Measurements from ENCODE around the gene NPIPB6.
A peak's percentile ranks its signal among the peaks of the same experiment; 100 is the strongest.

The NPIPB6 gene

DNA sequence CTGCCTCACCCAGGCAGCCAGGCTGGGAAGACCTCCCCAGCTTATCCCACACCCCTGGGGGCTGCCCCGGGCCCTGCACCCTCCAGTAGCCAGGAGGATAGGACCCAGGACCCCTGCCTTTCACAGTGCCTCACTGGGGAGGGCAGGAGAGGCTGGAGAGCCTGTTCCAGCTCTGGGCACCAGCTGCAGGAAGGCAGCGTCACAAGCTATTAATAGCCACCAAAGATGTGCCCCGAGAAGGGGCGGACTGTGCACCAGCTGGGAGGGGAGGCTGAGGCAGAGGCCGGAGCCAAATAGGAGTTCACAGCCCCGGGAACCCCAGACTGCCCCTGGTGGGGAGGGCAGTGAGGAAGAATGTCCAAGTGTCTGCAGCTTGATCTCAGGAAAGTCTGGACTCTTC lies 62.2 kb downstream of the NPIPB6 start:
- H3K36me3 ChIP-seq (ENCODE audit: control insufficient read depth in 2 of 2, insufficient read depth in 1 of 2, low read length in 2 of 2) = no peaks in the 10 kb centered on the region
- H3K4me1 ChIP-seq (ENCODE audit: control insufficient read depth, insufficient read depth, low read length) = no peaks in the 10 kb centered on the region
- POLR2A ChIA-PET = no interaction called here
- H3K4me3 ChIP-seq (ENCODE audit: low read depth, low read length) = no peak overlapping the region
- TF ChIP-seq ZNF768 (tag by site-specific recombination; IDR thresholded peaks at IDR 0.05) (no peak), ZNF580 (tag by site-specific recombination; IDR thresholded peaks at IDR 0.05) (no peak), ZIC2 (tag by site-specific recombination; IDR thresholded peaks at IDR 0.05) (peak; percentile 54; the same call in 1 of the 2 replicates), SETDB1 (IDR thresholded peaks at IDR 0.05; ENCODE audit: insufficient read length, low read length) (no peak)
- H3K27ac ChIP-seq (ENCODE audit: extremely low read depth, low read depth, low read length) = no peak overlapping the region
- H3K9me3 ChIP-seq (ENCODE audit: control insufficient read depth, insufficient read depth, low read depth, low read length) = no peaks in the 10 kb centered on the region
- CTCF ChIA-PET = interaction anchor here (0.6 to 1.8 kb wide), 6 partner anchors 8 to 309 kb away, joined by 3 to 8 read pairs (median 4); no protein-coding TSS in a partner anchor

DNA sequence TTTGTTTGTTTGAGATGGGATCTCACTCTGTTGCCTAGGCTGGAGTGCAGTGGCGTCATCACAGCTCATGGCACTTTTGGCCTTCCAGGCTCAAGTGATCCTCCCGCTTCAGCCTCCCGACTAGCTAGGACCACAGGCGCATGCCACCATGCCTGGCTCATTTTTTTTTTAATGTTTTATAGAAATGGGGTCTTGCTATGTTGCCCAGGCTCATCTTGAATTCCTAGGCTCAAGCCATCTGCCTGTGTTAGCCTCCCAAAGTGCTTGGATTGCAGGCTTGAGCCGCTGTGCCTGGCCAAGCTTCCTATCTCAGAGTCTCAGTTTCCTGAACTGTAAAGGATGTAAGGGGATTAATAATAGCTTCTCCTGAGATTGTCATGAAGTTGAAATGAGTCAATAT lies 63.0 kb downstream of the NPIPB6 start:
- H3K36me3 ChIP-seq (ENCODE audit: control insufficient read depth in 2 of 2, insufficient read depth in 1 of 2, low read length in 2 of 2) = no peaks in the 10 kb centered on the region
- POLR2A ChIA-PET = no interaction called here
- CTCF ChIA-PET = interaction anchor here (1.0 to 1.7 kb wide), 4 partner anchors 17 to 24 kb away, joined by 4 to 5 read pairs (median 5); no protein-coding TSS in a partner anchor
- H3K27ac ChIP-seq (ENCODE audit: extremely low read depth, low read depth, low read length) = no peak overlapping the region
- no peak overlapping the region for H3K4me3 ChIP-seq (ENCODE audit: low read depth, low read length)
- TF ChIP-seq SETDB1 (IDR thresholded peaks at IDR 0.05; ENCODE audit: insufficient read length, low read length) (no peak), ZNF121 (tag by site-specific recombination; IDR thresholded peaks at IDR 0.05) (peak; percentile 75)
- no peaks in the 10 kb centered on the region for H3K4me1 ChIP-seq (ENCODE audit: control insufficient read depth, insufficient read depth, low read length)
- no peaks in the 10 kb centered on the region for H3K9me3 ChIP-seq (ENCODE audit: control insufficient read depth, insufficient read depth, low read depth, low read length)

DNA sequence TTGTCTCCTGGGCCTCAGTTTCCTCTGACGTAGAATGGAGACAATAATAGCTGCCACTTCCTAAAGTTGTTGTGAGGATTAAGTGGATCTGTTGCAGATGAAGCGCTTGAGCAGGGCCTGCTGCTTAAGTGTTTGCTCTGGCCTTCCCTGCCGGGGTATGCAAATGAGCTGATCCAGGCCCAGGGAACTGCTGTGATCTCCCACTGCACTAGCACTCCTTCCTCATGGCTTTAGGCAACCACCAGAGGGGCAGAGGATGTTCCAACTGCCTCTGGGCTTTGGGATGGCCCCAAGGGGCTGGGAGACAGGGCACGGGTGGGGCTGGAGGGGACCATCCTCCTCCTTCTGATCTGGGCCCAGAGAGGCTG lies 64.8 kb downstream of the NPIPB6 start:
- no peaks in the 10 kb centered on the region for H3K4me1 ChIP-seq (ENCODE audit: control insufficient read depth, insufficient read depth, low read length)
- no peaks in the 10 kb centered on the region for H3K9me3 ChIP-seq (ENCODE audit: control insufficient read depth, insufficient read depth, low read depth, low read length)
- POLR2A ChIA-PET = no interaction called here
- no peak overlapping the region for H3K4me3 ChIP-seq (ENCODE audit: low read depth, low read length)
- no peak overlapping the region for H3K27ac ChIP-seq (ENCODE audit: extremely low read depth, low read depth, low read length)
- CTCF ChIA-PET = interaction anchor here (0.6 to 1.8 kb wide), 3 partner anchors 17 to 23 kb away, joined by 3 to 5 read pairs (median 5); no protein-coding TSS in a partner anchor
- no peaks in the 10 kb centered on the region for H3K36me3 ChIP-seq (ENCODE audit: control insufficient read depth in 2 of 2, insufficient read depth in 1 of 2, low read length in 2 of 2)
- TF ChIP-seq ZNF292 (tag by site-specific recombination; IDR thresholded peaks at IDR 0.05; ENCODE audit: borderline replicate concordance, low read depth) (no peak), ZIC2 (tag by site-specific recombination; IDR thresholded peaks at IDR 0.05) (peak; percentile 41; the same call in 1 of the 2 replicates), KLF10 (tag by site-specific recombination; IDR thresholded peaks at IDR 0.05) (no peak)
- TF ChIP-seq, protein P1, sequence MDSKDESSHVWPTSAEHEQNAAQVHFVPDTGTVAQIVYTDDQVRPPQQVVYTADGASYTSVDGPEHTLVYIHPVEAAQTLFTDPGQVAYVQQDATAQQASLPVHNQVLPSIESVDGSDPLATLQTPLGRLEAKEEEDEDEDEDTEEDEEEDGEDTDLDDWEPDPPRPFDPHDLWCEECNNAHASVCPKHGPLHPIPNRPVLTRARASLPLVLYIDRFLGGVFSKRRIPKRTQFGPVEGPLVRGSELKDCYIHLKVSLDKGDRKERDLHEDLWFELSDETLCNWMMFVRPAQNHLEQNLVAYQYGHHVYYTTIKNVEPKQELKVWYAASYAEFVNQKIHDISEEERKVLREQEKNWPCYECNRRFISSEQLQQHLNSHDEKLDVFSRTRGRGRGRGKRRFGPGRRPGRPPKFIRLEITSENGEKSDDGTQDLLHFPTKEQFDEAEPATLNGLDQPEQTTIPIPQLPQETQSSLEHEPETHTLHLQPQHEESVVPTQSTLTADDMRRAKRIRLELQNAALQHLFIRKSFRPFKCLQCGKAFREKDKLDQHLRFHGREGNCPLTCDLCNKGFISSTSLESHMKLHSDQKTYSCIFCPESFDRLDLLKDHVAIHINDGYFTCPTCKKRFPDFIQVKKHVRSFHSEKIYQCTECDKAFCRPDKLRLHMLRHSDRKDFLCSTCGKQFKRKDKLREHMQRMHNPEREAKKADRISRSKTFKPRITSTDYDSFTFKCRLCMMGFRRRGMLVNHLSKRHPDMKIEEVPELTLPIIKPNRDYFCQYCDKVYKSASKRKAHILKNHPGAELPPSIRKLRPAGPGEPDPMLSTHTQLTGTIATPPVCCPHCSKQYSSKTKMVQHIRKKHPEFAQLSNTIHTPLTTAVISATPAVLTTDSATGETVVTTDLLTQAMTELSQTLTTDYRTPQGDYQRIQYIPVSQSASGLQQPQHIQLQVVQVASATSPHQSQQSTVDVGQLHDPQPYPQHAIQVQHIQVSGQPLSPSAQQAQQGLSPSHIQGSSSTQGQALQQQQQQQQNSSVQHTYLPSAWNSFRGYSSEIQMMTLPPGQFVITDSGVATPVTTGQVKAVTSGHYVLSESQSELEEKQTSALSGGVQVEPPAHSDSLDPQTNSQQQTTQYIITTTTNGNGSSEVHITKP (tag by site-specific recombination; IDR thresholded peaks at IDR 0.05) = peak; percentile 39

GRCh38 chr16:28297784-28298510 lies 65.4 kb downstream of the NPIPB6 start:
- no peaks in the 10 kb centered on the region for H3K4me1 ChIP-seq (ENCODE audit: control insufficient read depth, insufficient read depth, low read length)
- ChIA-PET CTCF (interaction anchor here (0.6 to 1.8 kb wide), 4 partner anchors 16 to 243 kb away, joined by 3 to 5 read pairs (median 4); no protein-coding TSS in a partner anchor), POLR2A (no interaction called here)
- H3K36me3 ChIP-seq (ENCODE audit: control insufficient read depth in 2 of 2, insufficient read depth in 1 of 2, low read length in 2 of 2) = no peaks in the 10 kb centered on the region
- H3K27ac ChIP-seq (ENCODE audit: extremely low read depth, low read depth, low read length) = no peak overlapping the region
- H3K4me3 ChIP-seq (ENCODE audit: low read depth, low read length) = no peak overlapping the region
- H3K9me3 ChIP-seq (ENCODE audit: control insufficient read depth, insufficient read depth, low read depth, low read length) = no peaks in the 10 kb centered on the region
- TF ChIP-seq ZNF843 (tag by site-specific recombination; IDR thresholded peaks at IDR 0.05) = no peak
- TF ChIP-seq ZNF549 (tag by site-specific recombination; IDR thresholded peaks at IDR 0.05) = no peak
- TF ChIP-seq ZNF571 (tag by site-specific recombination; IDR thresholded peaks at IDR 0.05) = no peak
- no peak for TF ChIP-seq ZNF529 (tag by site-specific recombination; IDR thresholded peaks at IDR 0.05; ENCODE audit: insufficient replicate concordance)
- TF ChIP-seq, protein P2, sequence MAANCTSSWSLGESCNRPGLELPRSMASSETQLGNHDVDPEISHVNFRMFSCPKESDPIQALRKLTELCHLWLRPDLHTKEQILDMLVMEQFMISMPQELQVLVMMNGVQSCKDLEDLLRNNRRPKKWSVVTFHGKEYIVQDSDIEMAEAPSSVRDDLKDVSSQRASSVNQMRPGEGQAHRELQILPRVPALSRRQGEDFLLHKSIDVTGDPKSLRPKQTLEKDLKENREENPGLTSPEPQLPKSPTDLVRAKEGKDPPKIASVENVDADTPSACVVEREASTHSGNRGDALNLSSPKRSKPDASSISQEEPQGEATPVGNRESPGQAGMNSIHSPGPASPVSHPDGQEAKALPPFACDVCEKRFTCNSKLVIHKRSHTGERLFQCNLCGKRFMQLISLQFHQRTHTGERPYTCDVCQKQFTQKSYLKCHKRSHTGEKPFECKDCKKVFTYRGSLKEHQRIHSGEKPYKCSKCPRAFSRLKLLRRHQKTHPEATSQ (tag by site-specific recombination; IDR thresholded peaks at IDR 0.05) = no peak
- TF ChIP-seq, protein P3, sequence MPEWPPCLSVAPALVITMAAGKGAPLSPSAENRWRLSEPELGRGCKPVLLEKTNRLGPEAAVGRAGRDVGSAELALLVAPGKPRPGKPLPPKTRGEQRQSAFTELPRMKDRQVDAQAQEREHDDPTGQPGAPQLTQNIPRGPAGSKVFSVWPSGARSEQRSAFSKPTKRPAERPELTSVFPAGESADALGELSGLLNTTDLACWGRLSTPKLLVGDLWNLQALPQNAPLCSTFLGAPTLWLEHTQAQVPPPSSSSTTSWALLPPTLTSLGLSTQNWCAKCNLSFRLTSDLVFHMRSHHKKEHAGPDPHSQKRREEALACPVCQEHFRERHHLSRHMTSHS (tag by site-specific recombination; IDR thresholded peaks at IDR 0.05) = no peak
- TF ChIP-seq REST (tag by site-specific recombination; IDR thresholded peaks at IDR 0.05) = peak; percentile 96
- TF ChIP-seq ZFP69B (tag by site-specific recombination; IDR thresholded peaks at IDR 0.05) = no peak

Data from HEK293 (cell line).